D341Med (cell line): Measurements from ENCODE around the gene P2RY1.

Experiments
- DNase-seq: peaks from one replicate; pipeline ENCODE4 v3.0.0; 2012; ENCODE audit warnings: low spot score

The P2RY1 gene, protein sequence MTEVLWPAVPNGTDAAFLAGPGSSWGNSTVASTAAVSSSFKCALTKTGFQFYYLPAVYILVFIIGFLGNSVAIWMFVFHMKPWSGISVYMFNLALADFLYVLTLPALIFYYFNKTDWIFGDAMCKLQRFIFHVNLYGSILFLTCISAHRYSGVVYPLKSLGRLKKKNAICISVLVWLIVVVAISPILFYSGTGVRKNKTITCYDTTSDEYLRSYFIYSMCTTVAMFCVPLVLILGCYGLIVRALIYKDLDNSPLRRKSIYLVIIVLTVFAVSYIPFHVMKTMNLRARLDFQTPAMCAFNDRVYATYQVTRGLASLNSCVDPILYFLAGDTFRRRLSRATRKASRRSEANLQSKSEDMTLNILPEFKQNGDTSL

GRCh38 chr3:152834776-152835600 is at the start of gene P2RY1:
P2RY1 (plus strand) TSS chr3:152835131; CDS start chr3:152835783, 652 bp downstream.
- peak; percentile 87 for DNase-seq

DNA sequence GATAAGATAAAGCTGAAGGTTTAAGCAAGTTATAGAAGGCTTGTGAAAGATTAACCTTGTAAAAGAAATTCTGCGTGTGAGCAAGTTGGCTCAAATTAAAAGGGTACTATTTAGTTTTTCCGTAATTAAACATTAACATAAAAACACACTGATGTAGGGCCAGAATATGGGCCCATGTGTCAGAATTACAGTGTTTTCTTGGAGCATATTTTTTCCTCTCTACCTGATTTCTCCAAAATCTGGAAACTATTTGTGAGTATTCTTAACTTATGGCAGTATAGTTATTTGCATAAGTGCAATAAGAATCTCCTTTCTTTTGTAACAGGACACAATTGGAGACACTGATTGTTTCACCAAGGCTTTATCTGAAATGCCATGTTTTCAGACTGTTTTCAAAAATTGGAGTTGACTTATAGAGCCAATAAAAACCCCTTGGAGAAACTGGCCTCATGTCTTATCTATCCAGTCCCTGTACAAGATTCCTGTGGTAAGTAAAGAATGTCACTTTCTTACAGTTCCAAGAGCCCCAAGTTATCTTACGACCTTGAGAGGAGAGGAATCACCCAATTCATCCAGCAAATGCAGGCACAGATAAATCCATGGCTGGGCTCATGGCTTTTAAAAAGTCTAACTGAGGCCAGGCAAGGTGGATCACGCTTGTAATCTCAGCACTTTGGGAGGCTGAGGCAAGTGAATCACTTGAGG is 47.8 kb upstream of the P2RY1 start:
- no peak for DNase-seq

DNA sequence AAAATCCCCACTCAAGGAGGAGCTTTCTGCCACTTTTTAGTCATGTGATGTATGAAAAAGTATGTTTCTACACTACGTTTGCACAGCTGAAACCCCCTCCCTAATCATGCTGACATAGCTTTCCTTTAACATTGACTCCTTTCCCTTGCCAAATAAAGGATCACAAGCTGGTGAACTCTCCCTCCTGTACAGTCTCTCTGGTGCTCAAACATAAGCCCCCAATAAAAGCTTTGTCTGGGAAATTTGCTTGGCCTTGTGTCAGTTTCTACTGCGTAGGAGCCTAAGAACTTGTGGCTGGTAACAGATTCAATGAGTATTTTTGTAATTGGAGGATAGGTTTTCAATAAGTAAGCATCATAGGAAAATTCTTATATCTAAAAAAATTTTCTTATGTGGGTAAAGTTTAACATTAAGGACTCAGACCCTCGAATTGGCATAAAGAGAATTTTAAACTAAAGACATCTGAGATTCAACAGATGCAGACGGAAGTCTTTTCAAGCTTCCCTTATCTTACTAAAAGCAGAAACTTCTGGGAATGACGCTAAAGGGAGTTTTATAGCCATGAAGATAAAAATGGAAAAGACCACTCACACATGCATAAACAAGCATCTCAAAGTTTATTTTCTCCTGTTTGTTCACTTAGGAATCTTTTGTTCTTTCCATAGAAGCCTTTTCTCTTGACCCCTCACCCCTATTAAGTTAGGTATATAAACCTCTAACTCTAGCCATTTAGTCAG is 44.1 kb upstream of the P2RY1 start:
- DNase-seq, result no peak

- no peak for DNase-seq
Observed at GRCh38 chr3:152793969-152794368, 41.0 kb upstream of the P2RY1 start.

- no peak for DNase-seq
Observed at GRCh38 chr3:152797751-152798432, 37.0 kb upstream of the P2RY1 start.

- no peak for DNase-seq
Observed at GRCh38 chr3:152811974-152812760, 22.8 kb upstream of the P2RY1 start.

GRCh38 chr3:152817400-152817799 is 17.5 kb upstream of the P2RY1 start:
- DNase-seq, result no peak

- no peak for DNase-seq
Observed at GRCh38 chr3:152818027-152818426, 16.9 kb upstream of the P2RY1 start.

DNA sequence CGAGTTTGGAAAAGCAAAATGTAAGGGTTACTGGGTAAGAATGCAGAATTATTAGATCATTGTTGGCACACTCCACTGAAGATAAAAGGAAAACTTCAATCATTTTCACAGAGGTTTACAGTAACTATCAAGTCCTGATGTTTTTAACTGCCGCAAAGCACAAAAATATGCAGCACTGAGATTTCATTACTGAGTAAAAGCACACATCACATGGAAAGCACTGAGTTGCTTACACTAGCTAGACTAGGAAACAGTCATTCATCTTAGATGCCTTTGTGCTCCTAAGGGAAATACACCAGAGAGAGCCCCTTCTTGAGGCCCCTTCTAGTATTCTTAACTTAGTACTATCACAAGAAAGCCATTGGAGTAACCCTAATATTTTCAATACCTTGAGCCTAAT is 11.8 kb upstream of the P2RY1 start:
- no peak for DNase-seq

- DNase-seq, result peak; percentile 60
Observed at GRCh38 chr3:152823781-152824180, 11.2 kb upstream of the P2RY1 start.

DNA sequence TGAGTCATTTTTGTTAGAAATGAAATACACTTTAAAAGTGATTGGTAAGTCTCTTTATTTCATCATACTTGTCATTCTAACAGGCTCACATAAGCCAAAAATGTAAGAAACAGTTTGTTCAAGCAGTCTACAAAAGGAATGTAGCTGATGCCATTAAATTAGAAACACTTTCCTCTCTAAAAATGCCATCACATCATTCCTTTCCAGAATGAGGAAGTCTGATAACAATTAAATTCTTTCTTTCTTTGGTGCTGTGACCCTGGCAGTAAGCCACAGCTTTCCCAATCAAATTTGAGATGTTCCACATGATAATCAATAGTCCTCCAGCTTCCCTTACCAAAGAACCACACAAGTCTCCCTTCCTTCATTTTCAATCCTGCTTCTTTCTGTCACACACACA is 9.4 kb upstream of the P2RY1 start:
- DNase-seq, result no peak

- DNase-seq, result no peak
Observed at GRCh38 chr3:152826476-152826875, 8.5 kb upstream of the P2RY1 start.

- no peak for DNase-seq
Observed at GRCh38 chr3:152827313-152827712, 7.6 kb upstream of the P2RY1 start.

DNA sequence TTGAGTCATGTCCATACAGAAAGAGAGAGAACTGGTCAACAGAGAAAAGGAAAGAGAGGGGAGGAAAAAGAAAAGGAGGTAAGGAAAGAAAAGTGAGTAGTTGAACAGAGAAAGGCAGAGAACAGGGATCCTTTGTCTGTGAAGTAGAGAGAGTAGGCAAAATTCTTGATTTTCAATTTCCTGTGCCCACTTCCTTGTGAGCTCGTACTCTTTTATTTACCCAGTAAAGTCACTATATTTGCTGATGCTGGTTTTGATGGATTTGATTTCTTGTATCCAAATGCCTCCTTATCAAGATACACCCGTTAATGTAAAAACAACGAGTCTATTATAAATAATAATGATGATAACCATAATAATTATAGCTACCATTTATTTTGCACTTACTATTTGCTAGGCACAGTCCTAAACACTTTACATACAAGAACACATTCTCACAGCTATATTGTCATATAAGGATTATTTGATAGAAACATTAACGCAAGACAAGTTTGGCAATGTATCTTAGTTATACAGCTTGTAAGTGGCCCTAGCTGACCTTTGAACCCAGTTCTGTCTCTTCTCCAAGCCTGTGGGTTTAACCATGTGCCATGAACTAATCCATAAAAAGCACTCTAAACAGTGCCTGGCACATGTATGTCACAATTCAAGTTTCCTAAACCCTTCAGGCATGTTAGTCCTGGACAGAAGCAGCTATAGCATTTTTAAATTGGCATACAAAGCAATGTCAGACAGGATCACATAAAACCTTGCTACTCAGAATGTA is 6.7 kb upstream of the P2RY1 start:
- DNase-seq, result no peak

- no peak for DNase-seq
Observed at GRCh38 chr3:152830245-152830644, 4.7 kb upstream of the P2RY1 start.

GRCh38 chr3:152832046-152832445 is 2.9 kb upstream of the P2RY1 start:
- no peak for DNase-seq

- no peak for DNase-seq
Observed at GRCh38 chr3:152833089-152833488, 1.8 kb upstream of the P2RY1 start.

DNA sequence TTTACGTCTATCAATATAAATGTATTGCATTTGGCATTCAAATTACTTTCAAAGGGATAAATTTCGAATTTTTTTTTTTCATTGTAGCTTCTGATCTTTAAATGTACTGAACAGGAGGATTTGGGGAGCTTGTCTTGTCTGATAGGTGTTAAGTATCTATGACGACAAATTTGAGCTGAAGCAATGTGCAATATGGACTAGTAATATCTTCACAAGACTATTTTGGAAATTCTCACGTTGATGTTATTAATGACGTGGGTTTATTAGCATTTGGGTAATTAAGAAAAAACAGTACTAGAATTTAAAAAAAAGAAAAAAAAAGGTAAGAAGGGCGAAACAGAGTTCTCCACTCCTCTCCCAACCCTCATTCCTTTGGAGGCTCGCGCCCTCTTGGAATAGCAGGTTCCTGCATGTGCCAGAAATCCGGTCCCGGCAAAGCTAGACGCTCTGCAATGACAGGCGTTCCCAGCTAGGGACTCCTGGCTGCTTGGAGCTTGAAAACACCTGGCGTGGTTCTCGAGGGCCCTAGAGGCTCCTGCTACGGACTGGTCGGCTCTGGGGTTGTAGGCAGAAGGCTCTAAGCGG is 648 bp upstream of the P2RY1 start:
- DNase-seq, result no peak

DNA sequence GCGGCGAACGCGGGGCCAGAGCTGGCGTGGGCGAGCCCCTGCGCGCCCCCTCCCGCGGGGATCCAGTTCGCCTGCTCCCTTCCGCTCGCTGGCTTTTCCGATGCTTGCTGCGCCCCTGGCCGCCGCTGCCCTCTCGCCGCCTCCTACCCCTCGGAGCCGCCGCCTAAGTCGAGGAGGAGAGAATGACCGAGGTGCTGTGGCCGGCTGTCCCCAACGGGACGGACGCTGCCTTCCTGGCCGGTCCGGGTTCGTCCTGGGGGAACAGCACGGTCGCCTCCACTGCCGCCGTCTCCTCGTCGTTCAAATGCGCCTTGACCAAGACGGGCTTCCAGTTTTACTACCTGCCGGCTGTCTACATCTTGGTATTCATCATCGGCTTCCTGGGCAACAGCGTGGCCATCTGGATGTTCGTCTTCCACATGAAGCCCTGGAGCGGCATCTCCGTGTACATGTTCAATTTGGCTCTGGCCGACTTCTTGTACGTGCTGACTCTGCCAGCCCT is 721 bp downstream of the P2RY1 start:
- no peak for DNase-seq
